Medulla oblongata (tissue), 1 donor: Measurements from ENCODE around the gene SLC35F3.
A peak's percentile ranks its signal among the peaks of the same experiment; 100 is the strongest.
"Not testable (repeated sequence)": the region's sequence is repeated elsewhere in the genome, so short reads cannot be mapped to it uniquely, and the experiment has no call there.

Experiments
- DNase-seq: peaks from one replicate; pipeline ENCODE4 v3.0.0-alpha.2; 2015; ENCODE audit errors: extremely low spot score

SLC35F3 gene

DNA sequence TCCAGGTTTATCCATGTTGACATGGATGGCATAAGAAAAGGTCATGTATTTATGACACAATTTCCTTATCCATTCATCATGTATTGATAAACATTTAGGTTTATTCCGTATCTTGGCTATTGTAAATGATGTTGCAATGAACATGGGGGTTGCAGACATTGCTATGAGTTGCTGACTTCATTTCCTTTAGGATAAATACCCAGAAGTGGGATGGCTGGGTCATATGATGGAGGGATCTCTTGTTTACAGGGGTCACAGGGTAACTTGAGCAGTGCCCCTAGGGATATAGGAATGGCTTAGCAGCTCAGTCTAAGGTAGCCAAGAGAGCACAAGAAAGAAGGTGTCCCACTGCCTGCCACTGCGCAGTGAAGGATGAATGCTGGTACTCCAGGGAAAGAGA, 239.2 kb downstream of the SLC35F3 start:
- DNase-seq, result no peak

DNA sequence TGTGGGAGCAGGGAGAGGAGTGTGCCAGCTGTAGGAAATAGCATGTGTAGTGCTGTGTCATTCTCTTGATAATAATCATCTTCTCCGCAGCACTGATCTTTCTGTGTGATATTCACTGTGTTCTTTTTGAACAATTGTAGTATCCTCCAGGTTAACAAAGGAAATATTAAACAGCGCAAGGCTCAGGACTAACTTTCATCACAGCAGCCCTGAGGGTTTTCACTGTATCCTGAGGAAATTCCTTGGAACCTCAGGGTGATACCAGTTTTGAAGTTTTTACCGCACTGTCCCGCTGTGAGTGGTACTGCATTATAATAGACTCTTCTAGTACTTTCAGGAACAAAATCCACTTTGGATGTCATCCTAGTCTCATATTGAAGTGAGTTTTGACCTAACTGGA, 240.4 kb downstream of the SLC35F3 start:
- DNase-seq, result no peak

DNA sequence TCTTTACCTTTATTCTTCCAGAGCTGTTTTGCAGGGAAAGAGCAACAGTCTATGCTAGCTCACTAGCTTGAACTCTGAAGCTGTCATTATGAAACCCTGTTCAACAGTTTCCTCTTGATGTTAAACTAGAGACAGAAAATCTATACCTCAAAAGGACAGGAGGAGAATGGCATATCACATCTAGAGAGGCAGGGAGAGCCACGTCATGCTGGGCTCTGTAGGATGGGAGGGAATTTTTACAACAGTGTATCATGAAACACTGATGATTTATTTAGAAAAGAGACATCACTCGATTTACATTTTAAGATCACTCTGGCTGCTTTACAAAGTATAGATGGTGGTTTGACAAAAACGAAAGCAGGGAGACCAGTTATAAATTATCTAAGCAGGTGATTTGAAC, 243.9 kb downstream of the SLC35F3 start:
- no peak for DNase-seq

DNA sequence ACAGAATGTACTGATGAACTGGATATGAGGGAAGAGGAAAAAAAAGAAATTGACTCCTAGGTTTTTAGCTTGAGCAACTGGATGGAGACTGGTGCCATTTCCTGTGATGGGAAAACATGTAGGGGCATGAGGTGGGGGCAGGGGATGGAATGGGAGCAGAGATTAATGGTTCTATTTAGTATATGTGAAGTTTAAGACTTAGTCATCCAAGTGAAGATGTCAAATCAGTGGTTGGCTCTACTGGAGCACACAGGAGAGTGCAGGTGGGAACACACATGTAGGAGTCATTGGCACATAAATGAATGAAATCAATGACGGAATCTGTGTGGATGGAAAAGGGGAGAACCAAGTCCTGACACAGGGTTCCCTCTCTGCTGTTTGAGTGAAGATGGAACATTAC, 244.3 kb downstream of the SLC35F3 start:
- no peak for DNase-seq

DNA sequence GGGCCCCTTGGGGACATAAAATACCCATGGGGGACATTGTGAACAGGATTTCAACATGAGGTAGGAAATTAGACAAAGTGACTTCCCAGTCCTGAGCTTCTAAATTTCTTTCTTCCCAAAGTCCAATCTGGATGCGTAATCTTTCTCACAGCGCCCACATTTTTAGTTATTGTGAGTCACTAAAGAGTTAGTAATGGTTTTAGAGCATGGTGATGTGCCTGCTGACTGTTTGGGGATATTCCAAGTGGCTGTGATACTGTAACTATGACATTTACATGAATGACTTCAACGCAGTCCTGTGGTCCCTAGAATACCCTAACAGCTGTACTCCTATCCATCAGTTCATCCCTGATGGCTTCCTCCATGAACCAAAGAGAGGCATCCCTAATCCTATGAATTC, 244.7 kb downstream of the SLC35F3 start:
- DNase-seq, result no peak

- DNase-seq, result no peak
Measured at GRCh38 chr1:234150892-234151291, 246.4 kb downstream of the SLC35F3 start.

DNA sequence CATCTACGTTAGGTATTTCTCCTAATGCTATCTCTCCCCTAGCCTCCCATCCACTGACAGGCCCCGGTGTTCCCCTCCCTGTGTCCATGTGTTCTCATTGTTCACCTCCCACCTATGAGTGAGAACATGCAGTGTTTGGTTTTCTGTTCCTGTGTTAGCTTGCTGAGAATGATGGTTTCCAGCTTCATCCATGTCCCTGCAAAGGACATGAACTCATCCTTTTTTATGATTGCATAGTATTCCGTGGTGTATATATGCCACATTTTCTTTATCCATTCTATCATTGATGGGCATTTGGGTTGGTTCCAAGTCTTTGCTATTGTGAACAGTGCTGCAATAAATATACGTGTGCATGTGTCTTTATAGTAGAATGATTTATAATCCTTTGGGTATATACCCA, 247.9 kb downstream of the SLC35F3 start:
- not testable (repeated sequence) for DNase-seq

DNA sequence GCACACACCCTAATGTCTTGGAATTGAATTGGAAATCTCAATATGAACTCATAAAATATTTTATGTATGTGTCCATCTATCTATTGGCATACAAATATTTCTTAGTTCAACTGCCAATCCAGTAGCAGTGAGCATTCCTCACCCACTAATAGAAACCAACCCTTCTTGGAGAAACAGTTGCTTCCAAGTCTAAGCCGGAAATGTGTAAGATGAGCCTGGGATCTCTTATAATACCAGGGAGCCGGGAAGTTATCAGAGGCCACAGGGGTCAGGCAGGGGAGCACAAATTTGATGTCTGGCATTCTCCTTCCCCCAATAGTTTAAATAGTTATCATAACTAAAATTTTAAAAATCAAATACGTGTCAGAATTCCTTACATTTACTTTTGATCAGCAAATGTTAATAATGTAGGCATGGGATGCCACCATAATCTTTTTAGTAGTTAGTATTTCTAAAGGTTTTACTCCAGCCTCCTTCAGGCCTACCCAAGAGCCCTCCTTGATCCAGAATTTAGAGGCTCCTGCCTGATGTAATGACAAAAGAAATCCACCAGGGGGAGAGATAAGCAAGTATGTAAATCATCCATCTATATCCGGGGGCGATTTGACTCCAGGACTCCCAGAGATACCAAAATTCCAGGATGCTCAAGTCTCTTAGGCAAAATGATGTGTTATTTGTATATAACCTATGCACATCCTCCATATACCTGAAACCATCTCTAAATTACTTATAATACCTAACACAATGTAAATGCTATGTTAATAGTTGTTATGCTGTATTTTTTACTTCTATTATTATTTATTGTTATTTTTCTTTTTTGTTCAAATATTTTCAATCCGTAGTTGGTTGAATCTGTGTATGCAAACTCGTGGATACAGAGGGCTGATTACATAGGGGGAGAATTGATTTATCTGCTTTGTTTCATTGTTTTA, 250.1 kb downstream of the SLC35F3 start:
- peak; percentile 77 for DNase-seq

- no peak for DNase-seq
Measured at GRCh38 chr1:234162661-234163060, 258.2 kb downstream of the SLC35F3 start.

DNA sequence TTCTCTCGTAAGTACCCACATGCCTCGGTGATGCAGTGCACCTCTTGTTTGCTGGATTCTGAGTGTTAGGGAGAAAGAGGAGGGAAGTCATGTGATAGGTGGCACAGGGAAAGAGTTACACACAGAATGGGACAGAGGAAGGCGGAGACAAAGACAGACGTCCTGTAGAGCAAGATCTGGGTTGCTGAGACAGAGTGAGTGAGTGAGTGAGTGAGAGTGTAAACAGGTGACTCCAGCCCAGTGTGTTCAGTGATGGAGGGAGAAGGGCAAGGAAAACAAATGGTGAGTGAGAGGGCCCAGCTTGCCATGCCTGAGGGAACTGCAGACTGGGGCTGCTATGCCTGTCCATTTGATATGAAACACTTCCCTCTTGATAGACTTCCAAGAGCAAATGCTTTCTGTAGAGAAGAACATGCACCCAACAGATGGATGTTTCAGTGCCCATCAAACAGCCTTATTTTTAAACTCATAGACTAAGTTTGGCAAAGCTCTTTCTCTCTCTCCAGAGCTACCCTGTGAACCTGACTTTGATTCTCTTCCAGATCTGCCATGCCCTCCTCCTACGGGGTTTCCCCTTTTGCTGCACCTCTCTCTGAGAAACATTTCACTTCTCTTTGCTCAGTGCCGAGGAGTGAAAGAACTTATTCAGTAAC, 258.9 kb downstream of the SLC35F3 start:
- DNase-seq, result no peak

- no peak for DNase-seq
Measured at GRCh38 chr1:234164098-234164709, 259.7 kb downstream of the SLC35F3 start.

DNA sequence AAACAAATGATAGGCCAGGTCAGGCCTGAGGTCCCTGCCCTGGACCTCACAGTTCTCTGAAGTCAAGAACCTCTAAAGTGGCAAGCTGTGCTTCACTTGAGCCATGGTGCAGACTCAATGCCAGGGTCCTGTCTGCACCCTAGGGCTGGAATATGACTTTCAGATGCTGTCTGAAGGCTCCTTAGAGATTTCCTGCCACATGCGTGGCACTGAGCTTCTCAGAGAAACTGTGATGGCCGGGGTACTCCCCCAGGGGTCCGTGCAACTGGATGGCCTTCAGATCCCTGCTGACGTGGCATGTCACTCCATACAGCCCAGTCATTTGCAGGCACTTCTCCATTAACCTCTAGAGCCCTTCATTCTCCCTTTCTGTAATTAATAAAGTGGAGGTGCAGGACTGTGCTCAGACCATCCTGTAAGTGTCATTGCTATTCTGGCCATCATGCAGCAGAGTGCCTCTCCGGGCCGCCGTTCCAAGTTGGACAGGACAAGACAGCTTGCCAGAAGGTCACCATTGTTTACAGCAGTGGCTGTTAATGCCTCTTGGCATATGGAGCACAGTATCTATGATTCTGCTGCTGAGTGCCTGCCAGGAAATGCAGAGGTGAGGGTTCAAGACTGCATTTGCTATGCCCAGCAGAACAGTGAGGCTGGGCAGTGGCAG, 263.7 kb downstream of the SLC35F3 start:
- DNase-seq, result no peak

DNA sequence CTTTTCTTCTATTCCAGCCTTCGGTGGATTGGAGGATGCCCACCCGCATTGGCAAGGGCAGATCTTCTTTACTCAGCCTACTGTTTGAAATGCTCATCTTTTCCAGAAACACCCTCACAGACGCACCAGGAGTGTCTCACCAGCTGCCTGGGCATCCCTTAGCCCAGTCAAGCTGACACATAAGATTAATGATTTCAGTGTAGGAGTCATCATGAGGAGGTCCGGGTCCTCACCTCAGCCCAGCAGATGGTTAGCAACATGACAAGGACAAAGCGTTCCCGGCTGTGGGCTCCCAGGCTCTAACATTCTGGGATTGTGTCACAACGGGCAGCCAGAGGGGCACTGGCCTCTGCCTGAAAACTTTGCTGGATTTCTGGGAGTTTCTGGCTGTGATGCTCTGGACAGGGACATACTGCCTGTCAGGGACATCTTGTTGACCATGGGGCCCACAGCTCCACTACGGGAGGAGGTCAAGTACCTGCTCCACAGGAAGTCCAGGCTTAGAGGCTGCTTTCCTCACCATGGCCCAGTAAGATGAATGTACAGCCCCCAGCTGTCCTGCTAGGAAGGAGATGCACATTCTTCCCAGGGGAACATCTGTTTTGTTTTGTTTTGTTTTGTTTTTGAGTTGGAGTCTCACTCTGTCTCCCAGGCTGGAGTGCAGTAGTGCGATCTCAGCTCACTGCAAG, 264.8 kb downstream of the SLC35F3 start:
- DNase-seq, result no peak

DNA sequence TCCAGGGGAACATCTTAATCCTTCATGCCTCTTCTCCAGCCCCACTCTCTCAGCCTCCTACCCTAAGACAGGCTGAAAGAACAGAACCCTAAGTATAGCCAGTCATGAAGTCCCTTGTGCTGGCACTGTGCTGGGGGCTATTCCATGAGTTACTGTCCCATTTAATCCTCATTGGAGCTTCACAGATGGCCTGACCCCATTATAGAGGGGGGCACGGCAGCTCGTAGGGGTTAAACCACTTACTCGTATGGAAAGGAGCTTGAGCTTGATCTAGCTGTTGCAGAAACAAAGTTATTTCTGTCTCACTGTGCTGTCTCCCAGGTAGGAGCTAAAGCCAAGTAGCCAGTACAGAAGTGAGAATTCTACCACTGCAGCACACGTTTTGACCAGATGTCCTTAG, 265.6 kb downstream of the SLC35F3 start:
- no peak for DNase-seq

DNA sequence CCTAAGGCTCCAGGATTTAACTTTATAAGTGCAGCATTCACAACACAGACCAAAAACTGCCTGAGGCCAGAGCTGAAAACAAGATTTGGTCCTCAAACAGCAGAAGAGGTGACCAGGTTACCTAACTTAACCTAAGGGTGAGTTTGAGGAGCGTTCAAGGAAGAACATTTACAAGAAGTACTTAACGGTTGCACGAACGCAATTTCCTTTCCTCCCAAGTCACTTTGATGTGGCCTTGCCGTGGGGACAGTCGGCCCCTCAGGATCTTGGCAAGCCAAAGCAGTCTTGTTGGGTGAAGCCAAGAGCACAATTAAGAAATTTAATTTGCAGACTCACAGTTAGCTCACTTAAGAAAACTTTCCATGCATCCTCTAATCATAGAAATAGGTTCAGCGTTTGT, 266.1 kb downstream of the SLC35F3 start:
- no peak for DNase-seq

GRCh38 chr1:234173968-234174367, 269.5 kb downstream of the SLC35F3 start:
- DNase-seq, result no peak

DNA sequence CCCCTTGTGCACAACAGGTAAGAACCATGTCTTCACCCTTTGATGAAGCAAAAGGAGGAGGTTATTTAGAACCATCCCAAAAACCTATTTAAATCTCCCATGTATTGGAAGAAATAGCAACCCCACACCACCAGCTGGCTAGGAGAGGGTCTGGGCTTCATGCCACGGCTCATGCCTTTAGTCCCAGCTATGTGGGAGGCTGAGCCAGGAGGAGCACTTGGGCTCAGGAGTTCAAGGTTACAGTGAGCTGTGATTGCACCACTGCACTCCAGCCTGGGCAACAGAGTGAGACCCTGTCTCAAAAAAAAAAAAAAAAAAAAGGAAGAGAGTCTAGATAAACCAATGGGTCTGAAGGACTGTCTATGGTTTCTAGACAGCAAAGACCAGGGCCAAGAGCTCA, 270.9 kb downstream of the SLC35F3 start:
- no peak for DNase-seq

- no peak for DNase-seq
Measured at GRCh38 chr1:234176000-234176399, 271.5 kb downstream of the SLC35F3 start.

DNA sequence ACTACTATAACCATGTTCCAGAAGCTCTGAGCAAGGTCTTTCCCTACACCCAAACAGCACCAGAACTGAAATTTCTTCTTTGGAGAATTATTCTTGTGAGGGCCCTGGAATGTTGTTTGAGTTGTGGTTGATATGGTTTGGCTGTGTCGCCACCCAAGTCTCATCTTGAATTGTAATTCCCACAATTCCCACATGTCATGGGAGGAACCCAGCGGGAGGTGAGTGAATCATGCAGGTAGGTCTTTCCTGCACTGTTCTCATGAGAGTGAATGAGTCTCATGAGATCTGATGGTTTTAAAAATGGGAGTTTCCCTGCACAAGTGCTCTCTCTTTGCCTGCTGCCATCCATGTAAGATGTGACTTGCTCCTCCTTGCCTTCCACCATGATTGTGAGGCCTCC, 272.4 kb downstream of the SLC35F3 start:
- DNase-seq, result not testable (repeated sequence)

DNA sequence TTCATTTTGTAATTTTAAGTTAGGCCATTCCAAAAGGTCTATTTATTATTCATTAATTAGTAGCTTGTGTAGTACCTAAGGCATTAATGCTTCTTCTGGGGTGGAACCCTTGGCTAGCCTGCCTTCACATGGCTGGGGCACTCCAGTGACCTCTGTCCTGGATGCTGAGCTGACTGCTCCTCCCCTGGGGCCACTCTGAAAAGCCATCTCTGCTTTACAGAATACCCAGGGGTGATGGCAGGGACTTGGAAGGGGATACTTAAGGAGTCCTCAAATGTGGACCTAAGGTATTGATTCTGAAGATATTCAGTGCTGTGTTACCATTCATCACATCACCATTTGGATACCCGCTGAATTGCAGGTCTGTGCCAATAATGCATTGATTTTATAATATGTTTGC, 281.0 kb downstream of the SLC35F3 start:
- no peak for DNase-seq

GRCh38 chr1:234186037-234186688, 281.7 kb downstream of the SLC35F3 start:
- no peak for DNase-seq
